Prostate gland (tissue), 2 donors: ENCODE results near the gene USP24.

Experiments
- POLR2A ChIP-seq: fragments of 450-650 bp; IDR thresholded peaks from one replicate; pipeline ENCODE4 v1.6.1; 2016; ENCODE audit warnings: antibody characterized with exemption, mild to moderate bottlenecking
- POLR2AphosphoS5 ChIP-seq: sonication (generic); formaldehyde crosslinking; IDR thresholded peaks from one replicate; pipeline ENCODE4 v1.6.1; 2017; ENCODE audit warnings: antibody characterized with exemption
- TF ChIP-seq, protein P1 (sequence below), 4 experiments: fragments of 200-600 bp in 2 of 4; fragments of 450-650 bp in 2 of 4; sonication (generic) in 2 of 4; IDR thresholded peaks; 1 replicate in 3 of 4; 2 replicates in 1 of 4; pipeline ENCODE4 v1.5.1; 2016 to 2019; ENCODE audit warnings: antibody characterized with exemption in 4 of 4, mild to moderate bottlenecking in 2 of 4, moderate library complexity in 2 of 4

GRCh38 chr1:55181666-55182065, 33.5 kb downstream of the USP24 start:
- no peak for TF ChIP-seq POLR2AphosphoS5
- TF ChIP-seq, protein P1, sequence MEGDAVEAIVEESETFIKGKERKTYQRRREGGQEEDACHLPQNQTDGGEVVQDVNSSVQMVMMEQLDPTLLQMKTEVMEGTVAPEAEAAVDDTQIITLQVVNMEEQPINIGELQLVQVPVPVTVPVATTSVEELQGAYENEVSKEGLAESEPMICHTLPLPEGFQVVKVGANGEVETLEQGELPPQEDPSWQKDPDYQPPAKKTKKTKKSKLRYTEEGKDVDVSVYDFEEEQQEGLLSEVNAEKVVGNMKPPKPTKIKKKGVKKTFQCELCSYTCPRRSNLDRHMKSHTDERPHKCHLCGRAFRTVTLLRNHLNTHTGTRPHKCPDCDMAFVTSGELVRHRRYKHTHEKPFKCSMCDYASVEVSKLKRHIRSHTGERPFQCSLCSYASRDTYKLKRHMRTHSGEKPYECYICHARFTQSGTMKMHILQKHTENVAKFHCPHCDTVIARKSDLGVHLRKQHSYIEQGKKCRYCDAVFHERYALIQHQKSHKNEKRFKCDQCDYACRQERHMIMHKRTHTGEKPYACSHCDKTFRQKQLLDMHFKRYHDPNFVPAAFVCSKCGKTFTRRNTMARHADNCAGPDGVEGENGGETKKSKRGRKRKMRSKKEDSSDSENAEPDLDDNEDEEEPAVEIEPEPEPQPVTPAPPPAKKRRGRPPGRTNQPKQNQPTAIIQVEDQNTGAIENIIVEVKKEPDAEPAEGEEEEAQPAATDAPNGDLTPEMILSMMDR (IDR thresholded peaks at IDR 0.05): no peak
- TF ChIP-seq POLR2A: no peak
